HG02981 (cell line): Measurements from ENCODE around the gene NSMCE4A.
"Not testable (repeated sequence)": the region's sequence is repeated elsewhere in the genome, so short reads cannot be mapped to it uniquely, and the experiment has no call there.

Experiments
- ATAC-seq: cut with Tn5 transposase; IDR thresholded peaks from one replicate; pipeline ENCODE4 v1.9.1; 2021; ENCODE audit warnings: mild to moderate bottlenecking, moderate library complexity; ENCODE audit not compliant: unreplicated experiment

NSMCE4A gene

DNA sequence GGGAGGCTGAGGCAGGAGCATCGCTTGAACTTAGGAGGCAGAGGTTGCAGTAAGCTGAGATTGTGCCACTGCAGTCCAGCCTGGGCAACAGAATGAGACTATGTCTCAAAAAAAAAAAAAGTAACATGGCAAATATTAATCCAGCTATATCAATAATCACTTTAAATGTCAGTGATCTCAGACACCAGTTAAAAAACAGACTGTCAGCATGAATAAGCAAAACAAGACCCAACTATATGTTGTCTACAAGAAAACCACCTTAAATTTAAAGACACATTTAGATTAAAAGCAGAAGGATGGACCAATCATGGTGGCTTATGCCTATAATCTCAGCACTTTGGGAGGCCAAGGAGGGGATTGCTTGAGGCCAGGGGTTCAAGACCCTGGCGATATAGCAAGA lies 38.7 kb downstream of the NSMCE4A start:
- no peak for ATAC-seq

DNA sequence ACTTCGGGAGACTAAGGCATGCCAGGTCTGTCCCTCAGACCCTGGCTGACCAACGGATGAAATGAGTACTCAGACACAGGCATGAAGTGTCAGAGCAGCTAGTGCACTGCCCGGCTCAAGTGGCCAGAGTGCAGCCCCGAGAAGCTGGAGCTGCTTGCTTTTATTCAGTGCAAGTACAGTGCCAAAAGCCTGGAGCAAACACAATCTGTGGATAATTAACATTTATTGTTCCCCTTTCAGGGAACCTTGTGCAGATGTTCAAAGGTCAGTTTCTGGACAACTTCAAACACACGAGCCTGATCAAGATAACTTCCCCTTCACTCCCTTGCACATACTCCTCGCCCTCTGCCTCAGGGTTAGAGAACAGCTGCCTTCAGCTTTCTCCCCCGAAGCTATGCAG lies 39.3 kb downstream of the NSMCE4A start:
- ATAC-seq, result no peak

DNA sequence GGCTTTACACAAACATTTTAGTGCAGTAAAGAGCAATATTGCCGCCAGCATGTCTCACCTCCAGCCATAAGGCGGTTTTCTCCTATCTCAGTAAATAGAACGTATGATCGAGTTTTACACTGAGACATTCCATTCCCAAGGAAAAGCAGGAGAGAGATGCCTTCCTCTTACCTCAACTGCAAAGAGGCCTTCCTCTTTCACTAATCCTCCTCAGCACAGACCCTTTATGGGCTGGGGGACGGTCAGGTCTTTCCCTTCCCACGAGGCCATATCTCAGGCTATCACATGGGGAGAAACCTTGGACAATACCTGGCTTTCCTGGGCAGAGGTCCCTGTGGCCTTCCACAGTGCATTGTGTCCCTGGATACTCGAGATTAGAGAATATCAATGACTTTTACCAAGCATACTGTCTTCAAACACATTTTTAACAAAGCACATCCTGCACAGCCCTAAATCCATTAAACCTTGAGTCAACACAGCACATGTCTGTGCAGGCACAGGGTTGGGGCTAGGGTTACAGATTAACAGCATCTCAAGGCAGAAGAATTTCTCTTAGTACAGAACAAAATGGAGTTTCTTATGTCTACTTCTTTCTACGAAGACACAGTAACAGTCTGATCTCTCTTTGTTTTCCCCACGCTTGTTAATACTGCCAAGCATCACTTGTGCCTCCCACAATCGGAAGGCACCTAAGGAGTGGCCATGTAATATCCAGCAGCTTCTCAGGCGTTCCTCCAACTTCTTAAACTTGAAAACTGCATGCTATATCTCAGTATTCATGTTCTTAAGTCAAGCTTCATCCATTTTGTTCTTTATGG lies 44.5 kb downstream of the NSMCE4A start:
- not testable (repeated sequence) for ATAC-seq

DNA sequence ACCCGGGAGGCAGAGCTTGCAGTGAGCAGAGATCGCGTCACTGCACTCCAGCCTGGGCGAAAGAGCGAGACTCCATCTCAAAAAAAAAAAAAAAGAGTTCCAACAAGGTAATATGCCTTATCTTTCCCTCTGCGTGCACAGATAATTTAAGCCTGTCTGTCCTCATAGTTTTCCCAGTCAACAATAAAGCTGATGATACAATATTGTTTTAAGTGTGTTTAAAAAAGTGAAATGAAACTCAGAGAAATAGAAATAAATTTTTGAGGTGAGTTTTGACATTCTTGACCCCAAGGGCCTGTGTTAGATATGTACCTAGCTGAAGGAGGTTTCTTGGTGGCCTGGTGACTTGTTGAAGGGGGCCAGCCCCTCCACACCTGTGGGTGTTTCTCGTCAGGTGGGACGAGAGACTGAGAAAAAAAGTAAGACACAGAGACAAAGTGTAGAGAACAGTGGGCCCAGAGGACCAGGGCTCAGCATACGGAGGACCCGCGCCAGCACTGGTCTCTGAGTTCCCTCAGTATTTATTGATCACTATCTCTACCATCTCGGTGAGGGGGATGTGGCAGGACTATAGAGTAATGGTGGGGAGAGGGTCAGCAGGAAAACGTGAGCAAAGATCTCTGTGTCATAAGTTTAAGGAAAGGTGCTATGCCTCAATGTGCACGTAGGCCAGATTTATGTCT lies 45.3 kb downstream of the NSMCE4A start:
- ATAC-seq, result not testable (repeated sequence)

DNA sequence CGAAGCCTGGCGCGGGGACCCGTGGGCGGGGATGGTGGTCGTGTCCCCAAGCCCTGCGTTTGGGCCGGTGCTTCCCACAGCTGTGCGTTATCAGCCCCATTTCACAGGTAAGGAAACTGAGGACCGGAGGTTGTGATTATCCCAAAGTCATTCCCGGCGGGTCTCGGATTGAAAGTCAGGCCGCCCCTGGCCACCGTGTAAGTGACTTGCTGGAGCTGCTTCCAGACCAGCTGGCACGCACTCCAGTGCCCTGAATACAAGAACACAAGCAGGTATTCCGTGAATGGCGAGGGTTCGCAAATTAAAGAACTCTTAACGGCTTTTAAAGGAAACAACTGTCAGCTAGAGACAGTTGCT lies 46.5 kb downstream of the NSMCE4A start:
- ATAC-seq, result peak; percentile 3

DNA sequence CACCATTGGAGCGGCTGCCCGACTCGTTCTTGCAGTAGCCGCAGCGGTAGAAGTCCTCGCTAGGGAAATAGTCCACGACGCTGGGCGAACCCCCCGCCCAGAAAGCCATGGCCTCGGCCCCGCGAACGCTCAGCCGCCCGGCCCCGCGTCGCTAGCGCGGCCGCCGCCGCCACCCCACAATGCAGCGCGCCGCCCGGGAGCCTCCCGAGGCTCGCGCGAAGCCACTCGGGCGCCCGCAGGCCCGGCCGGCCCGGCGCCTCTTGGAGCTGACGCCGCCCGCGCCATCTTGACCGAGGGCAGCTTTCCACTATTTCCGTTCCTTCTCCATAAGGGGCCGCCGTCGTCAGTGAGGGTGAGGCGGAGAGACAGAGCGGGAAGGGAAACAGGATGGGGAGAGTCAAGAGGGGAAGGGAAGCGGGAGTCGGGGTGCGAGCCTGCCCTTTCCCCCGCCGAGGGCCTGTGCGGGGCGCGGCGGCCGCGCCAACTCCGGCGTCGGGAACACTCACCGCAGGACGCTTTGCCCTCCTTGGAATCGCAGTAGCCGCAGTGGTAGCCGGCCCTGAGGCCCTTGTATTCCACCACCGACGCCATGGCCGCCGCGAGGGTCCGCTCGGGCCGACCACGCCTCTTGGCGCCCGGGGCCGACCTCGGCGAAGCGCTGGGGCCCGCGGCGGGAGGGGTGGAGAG lies 47.0 kb downstream of the NSMCE4A start, which contains the start of gene ATE1:
TSS of gene ATE1 (minus strand) at position 191 of the 687 bp plus-strand sequence. CDS start at position 109, 82 bp downstream.
- peak; percentile 78 for ATAC-seq

DNA sequence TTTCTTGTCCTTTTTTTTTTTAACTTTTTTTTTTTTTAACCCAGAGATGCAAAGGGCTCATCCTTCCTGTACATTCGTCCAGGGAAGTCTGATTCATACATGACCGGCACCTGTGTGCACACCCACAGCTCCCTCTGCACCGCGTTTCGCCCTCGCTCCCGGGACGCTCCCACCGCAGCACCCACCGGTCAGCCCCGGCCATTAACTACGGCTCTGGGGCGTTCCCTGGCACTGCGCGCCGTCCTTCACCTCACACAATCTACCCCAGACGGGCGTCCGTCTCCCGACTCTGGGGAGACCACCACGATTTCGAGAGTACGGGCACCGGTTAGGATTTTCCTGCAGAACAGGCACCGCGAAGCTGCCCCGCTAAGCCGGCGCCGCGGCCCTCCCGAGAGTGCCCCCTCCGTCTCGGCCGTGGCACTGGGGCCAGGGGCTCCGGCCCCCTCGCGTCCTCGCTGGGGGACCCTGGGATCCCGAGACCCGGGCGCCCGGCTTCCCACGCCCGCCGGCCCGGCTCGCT lies 47.6 kb downstream of the NSMCE4A start:
- peak; percentile 40 for ATAC-seq

DNA sequence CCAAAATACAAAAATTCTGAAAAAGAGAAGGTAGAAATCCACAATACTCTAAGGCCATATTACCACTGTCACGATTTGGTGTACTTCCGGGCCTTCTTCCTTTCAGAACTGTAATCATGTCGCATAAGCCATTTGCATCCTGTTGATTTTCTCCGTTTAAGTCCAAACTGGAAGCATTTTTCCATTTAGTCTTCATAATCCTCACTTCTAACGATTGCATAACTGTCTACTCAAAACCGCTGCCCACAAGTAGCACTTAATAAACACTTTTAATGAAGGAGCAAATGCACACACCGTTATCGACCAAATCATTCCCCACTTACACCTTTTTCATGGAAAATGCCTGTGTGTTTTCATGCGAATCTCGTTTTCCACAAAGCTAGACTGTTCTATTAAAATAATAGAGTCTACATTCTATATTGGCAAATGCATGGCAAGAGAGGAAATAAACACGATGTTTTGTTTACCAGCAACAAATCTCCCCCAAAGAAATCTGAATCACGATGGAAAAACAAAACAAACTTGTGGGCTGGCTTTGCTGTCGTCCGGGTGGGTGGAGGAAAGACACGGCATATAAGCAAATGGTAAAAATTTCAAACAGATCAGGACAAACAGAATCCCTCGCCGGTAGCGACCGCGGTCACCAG lies 48.2 kb downstream of the NSMCE4A start:
- peak; percentile 20 for ATAC-seq

DNA sequence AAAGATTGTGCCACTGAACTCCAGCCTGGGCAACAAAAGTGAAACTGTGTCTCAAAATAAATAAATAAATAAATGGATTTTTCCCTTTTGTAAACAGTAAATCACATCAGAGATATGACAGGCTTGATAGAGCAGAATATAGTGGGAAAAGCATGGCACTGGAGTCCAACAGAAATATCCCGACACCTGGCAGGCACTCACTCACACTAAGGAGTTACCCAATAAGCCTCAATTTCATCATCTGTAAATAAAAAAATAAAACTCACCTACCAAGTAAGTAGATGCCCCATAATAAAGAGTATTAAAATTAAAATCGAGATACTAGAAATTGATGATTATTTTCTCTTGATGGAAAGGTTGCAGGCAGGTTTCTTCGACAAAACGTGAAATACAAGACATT lies 48.9 kb downstream of the NSMCE4A start:
- no peak for ATAC-seq

DNA sequence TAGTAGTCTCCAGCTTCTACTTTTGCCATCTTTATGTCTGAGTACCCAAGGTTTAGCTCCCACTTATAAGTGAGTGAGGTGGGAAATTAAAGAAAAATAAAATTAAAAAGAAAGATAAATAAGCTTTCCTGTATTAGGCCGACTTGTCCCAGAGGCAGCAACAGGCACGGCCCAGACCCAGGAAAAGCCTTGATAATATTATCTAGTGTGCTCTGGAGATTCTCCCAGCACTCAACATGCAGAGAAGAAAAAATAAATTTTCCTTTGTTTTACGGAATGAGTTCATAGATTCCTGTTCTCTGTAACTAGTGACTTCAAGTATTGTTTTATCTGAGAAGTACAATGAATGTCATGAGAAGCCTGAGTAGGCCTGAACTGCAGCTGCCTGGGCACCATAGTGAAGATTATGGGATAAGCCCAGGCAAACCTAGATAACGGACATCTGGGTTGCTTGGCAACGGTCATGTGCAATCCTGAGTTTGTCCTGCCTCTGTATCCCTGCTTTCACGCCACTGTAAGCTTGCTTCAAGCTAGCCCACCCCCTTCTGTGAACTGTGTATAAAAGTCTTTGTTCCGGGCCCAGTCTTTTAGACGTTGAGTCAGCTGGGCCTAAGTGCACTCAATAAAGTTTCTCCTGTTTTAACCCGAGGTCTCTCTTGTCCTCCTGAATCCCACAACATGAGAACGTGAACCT lies 53.6 kb downstream of the NSMCE4A start:
- ATAC-seq, result no peak

DNA sequence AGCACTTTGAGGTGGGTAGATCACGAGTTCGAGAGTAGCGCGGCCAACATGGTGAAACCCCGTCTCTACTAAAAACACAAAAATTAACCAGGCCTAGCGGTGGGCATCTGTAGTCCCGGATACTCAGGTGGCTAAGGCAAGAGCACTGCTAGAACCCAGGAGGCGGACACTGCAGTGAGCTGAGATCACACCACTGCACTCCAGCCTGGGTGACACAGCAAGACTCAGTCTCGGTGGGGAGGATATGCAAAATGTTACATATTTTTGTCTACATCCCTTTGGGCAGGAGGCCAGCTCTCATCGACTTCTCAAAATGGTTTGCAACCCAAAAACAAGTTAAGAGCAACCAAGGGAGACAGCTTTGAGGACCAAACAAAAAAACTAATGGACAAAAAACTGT lies 55.4 kb downstream of the NSMCE4A start:
- no peak for ATAC-seq

DNA sequence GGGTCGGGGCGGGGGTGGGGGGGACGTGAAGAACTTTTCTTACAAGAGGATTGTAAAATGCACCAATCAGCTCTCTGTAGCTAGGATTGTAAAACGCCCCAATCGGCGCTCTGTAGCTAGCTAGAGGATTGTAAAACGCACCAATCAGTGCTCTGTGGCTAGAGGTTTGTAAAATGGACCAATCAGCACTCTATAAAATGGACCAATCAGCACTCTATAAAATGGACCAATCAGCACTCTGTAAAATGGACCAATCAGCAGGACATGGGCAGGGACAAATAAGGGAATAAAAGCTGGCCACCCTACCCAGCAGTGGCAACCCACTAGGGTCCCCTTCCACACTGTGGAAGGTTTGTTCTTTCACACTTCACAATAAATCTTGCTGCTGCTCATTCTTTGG lies 56.2 kb downstream of the NSMCE4A start:
- ATAC-seq, result not testable (repeated sequence)

DNA sequence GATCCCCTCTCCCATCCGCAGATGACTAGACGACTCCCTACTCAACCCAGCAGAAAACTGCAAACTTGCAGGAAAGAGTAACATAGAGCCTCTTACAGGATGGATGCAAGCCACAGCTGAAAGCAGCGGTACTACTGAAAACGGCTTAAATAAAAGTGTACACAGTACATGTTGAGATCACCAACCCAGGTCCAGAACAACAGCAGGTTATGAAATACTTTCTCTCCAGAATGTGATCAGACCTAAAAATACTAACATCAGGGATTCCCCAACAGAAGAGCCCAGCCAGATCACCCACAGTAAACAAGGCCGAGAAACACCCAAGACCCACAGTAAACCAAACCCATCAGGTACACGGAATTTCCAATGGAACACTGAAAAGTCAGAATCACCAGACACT lies 60.4 kb downstream of the NSMCE4A start:
- no peak for ATAC-seq

DNA sequence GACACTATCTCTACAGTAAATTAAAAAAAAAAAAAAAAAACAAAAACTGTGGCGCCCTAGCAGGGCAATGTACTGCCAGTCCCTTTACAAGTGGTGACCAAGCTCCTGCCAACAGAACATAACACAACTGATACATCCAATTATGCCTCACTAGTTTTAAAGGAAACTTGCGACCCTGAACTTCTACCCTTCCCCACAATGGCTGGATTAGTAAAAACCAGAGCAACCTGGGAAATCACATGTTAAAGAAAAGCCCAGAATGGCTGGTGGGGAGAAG lies 63.7 kb downstream of the NSMCE4A start:
- no peak for ATAC-seq

DNA sequence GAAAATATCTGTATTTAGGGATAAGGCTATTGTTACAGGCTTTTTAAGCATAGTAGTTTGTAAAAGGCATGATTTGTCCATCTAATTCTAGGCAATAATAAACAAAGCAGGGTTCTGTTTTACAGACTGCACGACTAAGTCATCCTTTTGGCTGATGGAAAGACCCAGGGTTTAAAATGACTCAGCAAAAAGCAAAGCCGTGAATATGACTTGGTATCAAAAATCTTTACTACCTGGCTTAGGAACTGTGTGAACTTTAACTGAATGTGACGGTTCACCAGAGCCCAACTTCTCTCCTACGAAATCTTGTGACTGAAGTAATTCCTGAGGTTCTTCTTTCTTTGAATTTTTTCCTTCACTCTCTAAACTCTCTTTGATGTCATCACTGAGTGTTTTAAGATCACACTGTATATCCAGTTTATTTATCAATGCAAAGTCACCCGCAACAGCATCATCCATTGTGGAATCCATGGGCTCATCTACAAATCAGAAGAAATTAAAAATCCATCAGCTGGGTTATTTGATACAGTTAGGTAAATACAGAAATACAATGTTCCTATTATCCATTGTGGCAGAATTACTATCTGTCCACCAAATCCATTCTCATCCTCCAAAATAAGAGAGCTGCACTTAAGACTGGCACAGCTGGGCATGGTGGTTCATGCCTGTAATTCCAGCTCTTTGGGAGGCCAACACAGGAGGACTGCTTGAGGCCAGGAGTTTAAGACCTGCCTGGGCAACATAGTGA lies 64.2 kb downstream of the NSMCE4A start:
- ATAC-seq, result peak; percentile 61
